ENCODE results near the gene UNC5CL.

UNC5CL gene

GRCh38 chr6:41061196-41061726 is 22.2 kb upstream of the UNC5CL start:
- no peak for DNase-seq

- DNase-seq = peak; percentile 63
Measured at GRCh38 chr6:41059556-41059955, 20.5 kb upstream of the UNC5CL start.

GRCh38 chr6:41058783-41059181 is 19.8 kb upstream of the UNC5CL start:
- DNase-seq = no peak

- DNase-seq = no peak
Measured at GRCh38 chr6:41056768-41057490, 17.9 kb upstream of the UNC5CL start.

GRCh38 chr6:41055149-41055548 is 16.1 kb upstream of the UNC5CL start:
- DNase-seq = no peak

GRCh38 chr6:41054511-41054910 is 15.5 kb upstream of the UNC5CL start:
- DNase-seq = no peak

GRCh38 chr6:41053041-41053440 is 14.0 kb upstream of the UNC5CL start, which contains the start of gene APOBEC2:
TSS of gene APOBEC2 (plus strand) at chr6:41053202. CDS start at chr6:41053348, 146 bp downstream.
- DNase-seq = no peak

- DNase-seq = no peak
Measured at GRCh38 chr6:41051873-41052272, 12.9 kb upstream of the UNC5CL start.

- no peak for DNase-seq
Measured at GRCh38 chr6:41050536-41050935, 11.5 kb upstream of the UNC5CL start.

GRCh38 chr6:41049955-41050354 is 10.9 kb upstream of the UNC5CL start:
- DNase-seq = no peak

GRCh38 chr6:41049521-41049920 is 10.5 kb upstream of the UNC5CL start:
- peak; percentile 15 for DNase-seq

GRCh38 chr6:41047745-41048732 is 9.0 kb upstream of the UNC5CL start:
- no peak for DNase-seq

- DNase-seq = no peak
Measured at GRCh38 chr6:41047306-41047705, 8.3 kb upstream of the UNC5CL start.

GRCh38 chr6:41046084-41046483 is 7.1 kb upstream of the UNC5CL start:
- DNase-seq = no peak

GRCh38 chr6:41045664-41046063 is 6.6 kb upstream of the UNC5CL start:
- no peak for DNase-seq

GRCh38 chr6:41043151-41043550 is 4.1 kb upstream of the UNC5CL start:
- no peak for DNase-seq

GRCh38 chr6:41042226-41043055 is 3.4 kb upstream of the UNC5CL start, which contains the start of gene TSPO2:
TSS of gene TSPO2 (plus strand) at chr6:41042467. CDS start at chr6:41042986, 519 bp downstream.
- DNase-seq = no peak

- DNase-seq = no peak
Measured at GRCh38 chr6:41040940-41041536, 2.0 kb upstream of the UNC5CL start.

GRCh38 chr6:41040101-41040939 is 1.3 kb upstream of the UNC5CL start:
- DNase-seq = peak; percentile 12

- no peak for DNase-seq
Measured at GRCh38 chr6:41038205-41038604, 816 bp downstream of the UNC5CL start.
